Neural crest cell (in vitro differentiated cells): ENCODE data around the gene EGFLAM. TPM values are rescaled to one million over a fixed set of nuclear protein-coding genes. Genes with fewer than 3 reads are reported as not detected.
"Not testable (repeated sequence)": the region's sequence is repeated elsewhere in the genome, so short reads cannot be mapped to it uniquely, and the experiment has no call there.

Experiments used
- DNase-seq: peaks from one replicate; pipeline ENCODE4 v3.0.0; 2021; ENCODE audit warnings: low read depth, mixed read lengths, low spot score
- H3K27ac Mint-ChIP-seq: one replicate; pipeline ENCODE4 v1.8.0; 2021; ENCODE audit warnings: mild to moderate bottlenecking, mixed read lengths; ENCODE audit not compliant: unreplicated experiment
- H3K27me3 Mint-ChIP-seq: 2 replicates; pipeline ENCODE4 v1.8.0; 2021; ENCODE audit warnings: low read depth, mild to moderate bottlenecking, mixed read lengths
- H3K36me3 Mint-ChIP-seq: 2 replicates; pipeline ENCODE4 v1.8.0; 2021; ENCODE audit warnings: low read depth, mild to moderate bottlenecking, mixed read lengths
- H3K4me1 Mint-ChIP-seq: 2 replicates; pipeline ENCODE4 v1.8.0; 2021; ENCODE audit warnings: mixed read lengths
- H3K4me3 Mint-ChIP-seq: one replicate; pipeline ENCODE4 v1.8.0; 2021; ENCODE audit warnings: mild to moderate bottlenecking, mixed read lengths
- H3K9me3 Mint-ChIP-seq: 2 replicates; pipeline ENCODE4 v1.8.0; 2021; ENCODE audit warnings: mixed read lengths
- total RNA-seq: library from RNA; stranded (reverse); gene quantifications from 2 replicates; pipeline ENCODE4 v1.2.1, GENCODE V29; 2021
- TF ChIP-seq, protein P1 (sequence below): fragments of 200-600 bp; sonication (generic); conservative IDR thresholded peaks from 2 replicates; pipeline ENCODE4 v1.5.0; 2021; ENCODE audit warnings: antibody characterized with exemption, mild to moderate bottlenecking

The EGFLAM gene
- total RNA-seq, 1 donor from 2014 or later: 9.1 TPM

DNA sequence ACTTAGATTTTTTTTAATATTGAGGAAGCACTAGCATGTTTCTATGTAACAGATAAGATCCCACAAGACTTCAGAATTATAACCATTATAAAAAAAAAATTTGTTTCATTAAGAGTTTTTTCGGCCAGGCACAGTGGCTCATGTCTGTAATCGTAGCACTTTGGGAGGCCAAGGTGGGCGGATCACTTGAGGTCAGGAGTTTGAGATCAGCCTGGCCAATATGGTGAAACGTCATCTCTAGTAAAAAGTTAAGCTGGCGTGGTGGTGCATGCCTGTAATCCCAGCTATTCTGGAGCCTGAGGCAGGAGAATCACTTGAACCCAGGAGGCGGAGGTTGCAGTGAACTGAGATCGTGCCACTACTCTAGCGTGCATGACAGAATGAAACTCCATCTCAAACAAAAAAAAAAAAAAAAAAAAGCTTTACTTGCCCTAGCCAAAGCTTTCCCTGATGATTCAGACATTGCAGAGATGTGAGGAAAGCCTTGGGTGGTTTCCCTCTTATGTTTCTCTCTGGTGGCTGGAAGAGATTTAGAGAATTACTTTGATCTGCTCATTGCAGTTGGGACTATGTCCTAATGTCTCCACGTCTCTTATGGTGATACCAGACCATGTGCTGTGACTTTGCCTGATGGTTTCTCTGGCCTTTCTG, 65.4 kb downstream of the EGFLAM start:
- no peak for DNase-seq
- Mint-ChIP-seq H3K27me3 (no peaks in the 10 kb centered on the region), H3K4me3 (no peak overlapping the region), H3K4me1 (no peaks in the 10 kb centered on the region), H3K36me3 (peaks cover 3% of the 10 kb centered on the region), H3K27ac (no peak overlapping the region), H3K9me3 (peaks cover 11% of the 10 kb centered on the region)
- TF ChIP-seq, protein P1, sequence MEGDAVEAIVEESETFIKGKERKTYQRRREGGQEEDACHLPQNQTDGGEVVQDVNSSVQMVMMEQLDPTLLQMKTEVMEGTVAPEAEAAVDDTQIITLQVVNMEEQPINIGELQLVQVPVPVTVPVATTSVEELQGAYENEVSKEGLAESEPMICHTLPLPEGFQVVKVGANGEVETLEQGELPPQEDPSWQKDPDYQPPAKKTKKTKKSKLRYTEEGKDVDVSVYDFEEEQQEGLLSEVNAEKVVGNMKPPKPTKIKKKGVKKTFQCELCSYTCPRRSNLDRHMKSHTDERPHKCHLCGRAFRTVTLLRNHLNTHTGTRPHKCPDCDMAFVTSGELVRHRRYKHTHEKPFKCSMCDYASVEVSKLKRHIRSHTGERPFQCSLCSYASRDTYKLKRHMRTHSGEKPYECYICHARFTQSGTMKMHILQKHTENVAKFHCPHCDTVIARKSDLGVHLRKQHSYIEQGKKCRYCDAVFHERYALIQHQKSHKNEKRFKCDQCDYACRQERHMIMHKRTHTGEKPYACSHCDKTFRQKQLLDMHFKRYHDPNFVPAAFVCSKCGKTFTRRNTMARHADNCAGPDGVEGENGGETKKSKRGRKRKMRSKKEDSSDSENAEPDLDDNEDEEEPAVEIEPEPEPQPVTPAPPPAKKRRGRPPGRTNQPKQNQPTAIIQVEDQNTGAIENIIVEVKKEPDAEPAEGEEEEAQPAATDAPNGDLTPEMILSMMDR: no peak

DNA sequence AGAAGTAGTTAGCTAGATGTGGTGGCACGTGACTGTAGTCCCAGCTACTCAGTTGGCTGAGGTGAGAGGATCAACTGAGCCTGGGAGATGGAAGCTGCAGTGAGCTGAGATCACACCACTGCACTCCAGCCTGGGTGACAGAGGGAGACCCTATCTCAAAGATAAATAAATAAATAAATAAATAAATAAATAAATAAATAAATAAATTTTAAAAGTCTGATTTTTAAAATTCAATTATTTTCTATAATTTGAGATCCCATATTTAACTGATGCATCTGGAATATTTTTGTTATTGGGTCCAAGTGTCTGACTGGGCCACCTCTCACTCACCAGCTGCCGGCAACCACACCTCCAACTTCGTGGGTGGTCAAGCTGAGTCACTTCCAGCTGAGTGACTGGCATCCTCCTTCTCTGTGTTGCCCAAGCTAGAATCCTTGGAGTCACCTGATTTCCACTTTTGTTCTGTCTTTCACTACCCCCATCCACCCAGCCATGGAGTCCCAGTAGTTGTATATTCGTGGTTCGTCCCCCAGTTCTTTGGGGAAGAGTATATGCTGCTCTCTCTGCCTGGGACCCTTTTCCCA, 70.9 kb downstream of the EGFLAM start:
- DNase-seq: no peak
- TF ChIP-seq, protein P1: no peak
- no peaks in the 10 kb centered on the region for H3K27me3 Mint-ChIP-seq
- peaks cover 7% of the 10 kb centered on the region for H3K9me3 Mint-ChIP-seq
- no peak overlapping the region for H3K27ac Mint-ChIP-seq
- H3K4me3 Mint-ChIP-seq: no peak overlapping the region
- no peaks in the 10 kb centered on the region for H3K4me1 Mint-ChIP-seq
- no peaks in the 10 kb centered on the region for H3K36me3 Mint-ChIP-seq

DNA sequence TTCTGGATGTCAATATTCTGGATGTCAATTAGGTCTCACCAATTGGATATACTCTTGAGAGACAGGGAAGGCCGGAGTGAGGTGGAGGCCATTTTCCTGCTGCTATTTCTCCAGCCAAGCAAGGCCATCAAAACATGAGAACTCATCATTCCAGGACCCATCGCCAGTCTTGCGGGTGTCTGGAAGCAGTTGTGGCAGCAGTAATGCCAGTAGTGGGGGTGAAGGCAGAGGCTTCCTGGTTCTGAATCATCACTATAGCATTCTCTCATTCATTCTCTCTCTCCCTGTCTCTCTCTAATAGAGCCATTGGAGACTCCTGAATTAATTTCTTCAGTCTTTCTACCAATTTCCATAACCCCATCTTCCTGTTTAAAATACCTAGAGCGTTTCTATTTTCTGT, 71.8 kb downstream of the EGFLAM start:
- Mint-ChIP-seq H3K9me3 (peaks cover 7% of the 10 kb centered on the region), H3K36me3 (no peaks in the 10 kb centered on the region), H3K27ac (no peak overlapping the region), H3K27me3 (no peaks in the 10 kb centered on the region), H3K4me1 (no peaks in the 10 kb centered on the region), H3K4me3 (no peak overlapping the region)
- TF ChIP-seq, protein P1: no peak
- DNase-seq: no peak

DNA sequence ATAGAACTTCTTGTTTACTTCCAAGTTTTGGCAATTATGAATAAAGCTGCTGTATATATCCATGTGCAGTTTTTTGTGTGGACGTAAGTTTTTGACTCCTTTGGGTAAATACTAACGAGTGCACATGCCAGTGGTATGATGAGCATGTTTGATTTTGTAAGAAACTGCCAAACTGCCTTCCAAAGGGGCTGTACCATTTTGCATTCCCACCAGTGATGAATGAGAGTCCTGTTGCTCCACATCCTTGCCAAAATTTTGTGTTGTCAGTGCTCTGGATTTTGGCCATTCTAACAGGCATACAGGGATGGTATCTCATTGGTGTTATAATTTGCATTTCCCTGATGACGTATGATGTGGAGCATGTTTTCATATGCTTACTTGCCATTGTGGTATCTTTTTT, 73.5 kb downstream of the EGFLAM start:
- Mint-ChIP-seq H3K36me3 (no peaks in the 10 kb centered on the region), H3K27me3 (no peaks in the 10 kb centered on the region), H3K27ac (no peak overlapping the region), H3K4me3 (no peak overlapping the region), H3K4me1 (no peaks in the 10 kb centered on the region), H3K9me3 (peaks cover 7% of the 10 kb centered on the region)
- TF ChIP-seq, protein P1: no peak
- no peak for DNase-seq

DNA sequence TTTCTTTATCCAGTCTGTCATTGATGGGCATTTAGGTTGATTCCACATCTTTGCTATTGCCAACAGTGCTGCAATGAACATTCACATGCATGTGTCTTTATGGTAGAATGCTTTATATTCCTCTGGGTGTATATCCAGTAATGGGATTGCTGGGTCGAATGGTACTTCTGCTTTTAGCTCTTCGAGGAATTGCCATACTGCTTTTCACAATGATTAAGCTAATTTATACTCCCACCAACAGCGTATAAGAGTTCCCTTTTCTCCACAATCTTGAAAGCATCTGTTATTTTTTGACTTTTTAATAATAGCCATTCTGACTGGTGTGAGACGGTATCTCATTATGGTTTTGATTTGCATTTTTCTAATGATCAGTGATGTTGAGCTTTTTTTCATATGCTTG, 74.8 kb downstream of the EGFLAM start:
- not testable (repeated sequence) for DNase-seq, H3K9me3 Mint-ChIP-seq, H3K27ac Mint-ChIP-seq, H3K36me3 Mint-ChIP-seq, H3K27me3 Mint-ChIP-seq, H3K4me3 Mint-ChIP-seq, H3K4me1 Mint-ChIP-seq

DNA sequence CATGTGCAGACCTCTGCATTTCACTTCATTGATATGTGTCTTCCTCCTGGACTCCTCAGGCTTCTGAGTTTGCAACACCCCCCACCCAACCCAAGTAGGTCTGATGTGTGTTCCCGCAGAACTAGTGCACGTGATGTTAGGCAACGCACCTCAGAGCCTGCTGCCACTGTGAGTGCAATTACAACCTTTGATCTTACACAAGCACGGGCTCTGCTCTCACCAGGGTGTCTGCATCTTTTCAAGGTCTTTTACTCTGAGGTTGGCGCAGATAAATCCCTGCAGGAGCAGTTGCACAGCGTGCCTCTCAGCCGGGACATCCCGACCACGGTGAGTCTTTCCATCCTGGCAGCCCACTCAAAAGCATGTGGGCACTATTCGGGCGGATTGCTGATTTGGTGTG, 80.1 kb downstream of the EGFLAM start:
- Mint-ChIP-seq H3K27me3 (no peaks in the 10 kb centered on the region), H3K9me3 (no peaks in the 10 kb centered on the region), H3K36me3 (no peaks in the 10 kb centered on the region), H3K27ac (no peak overlapping the region), H3K4me1 (peaks cover 4% of the 10 kb centered on the region), H3K4me3 (no peak overlapping the region)
- TF ChIP-seq, protein P1: no peak
- DNase-seq: no peak
